HUES6 (cell line): ENCODE data around the gene MYF5.

Experiments used
- H3K27ac ChIP-seq: 2 replicates; pipeline ENCODE4 v1.7.0; 2013; ENCODE audit warnings: low read depth, mild to moderate bottlenecking, low read length, inconsistent platforms
- H3K27me3 ChIP-seq: 2 replicates; pipeline ENCODE4 v1.6.1; 2013; ENCODE audit warnings: low read length; ENCODE audit not compliant: control insufficient read depth, insufficient read depth
- H3K36me3 ChIP-seq: 2 replicates; pipeline ENCODE4 v1.6.1; 2013; ENCODE audit warnings: low read length; ENCODE audit not compliant: control insufficient read depth, insufficient read depth
- H3K4me1 ChIP-seq: 2 replicates; pipeline ENCODE4 v1.6.1; 2013; ENCODE audit warnings: low read length; ENCODE audit not compliant: control insufficient read depth, insufficient read depth
- H3K4me3 ChIP-seq: 2 replicates; pipeline ENCODE4 v1.5.1; 2013; ENCODE audit warnings: low read depth, low read length
- H3K9ac ChIP-seq: one replicate; pipeline ENCODE4 v1.6.1; 2013; ENCODE audit warnings: mild to moderate bottlenecking, low read length
- H3K9me3 ChIP-seq: 2 replicates; pipeline ENCODE4 v1.6.1; 2013; ENCODE audit warnings: low read depth, low read length; ENCODE audit not compliant: control insufficient read depth, insufficient read depth

The MYF5 gene

DNA sequence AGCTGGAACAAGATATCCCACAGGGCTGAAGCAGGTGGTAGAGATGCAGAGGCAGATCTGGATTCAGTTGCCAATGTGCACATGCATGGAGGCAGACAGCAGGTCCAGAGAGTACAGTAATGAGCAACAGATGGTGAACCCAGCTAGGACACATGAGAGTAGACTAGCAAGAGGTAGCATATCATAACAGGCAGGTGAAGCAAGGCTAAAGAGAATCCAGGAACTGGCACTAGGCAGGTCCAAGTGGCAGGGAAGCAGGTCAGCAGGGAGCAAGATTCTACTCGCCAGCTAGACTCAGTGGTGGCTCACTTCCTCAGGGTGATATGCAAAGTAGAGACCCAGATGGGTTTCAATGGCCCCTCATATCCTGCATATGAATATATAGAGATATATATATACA is 24.6 kb upstream of the MYF5 start:
- Histone ChIP-seq H3K4me1 (no peaks in the 10 kb centered on the region), H3K4me3 (no peak overlapping the region), H3K9me3 (no peaks in the 10 kb centered on the region), H3K9ac (no peak overlapping the region), H3K36me3 (no peaks in the 10 kb centered on the region), H3K27me3 (no peaks in the 10 kb centered on the region), H3K27ac (no peak overlapping the region)

- Histone ChIP-seq H3K36me3 (no peaks in the 10 kb centered on the region), H3K9me3 (no peaks in the 10 kb centered on the region), H3K9ac (no peak overlapping the region), H3K27ac (no peak overlapping the region), H3K4me3 (no peak overlapping the region), H3K27me3 (no peaks in the 10 kb centered on the region; the same call in 1 of the 2 replicates), H3K4me1 (no peaks in the 10 kb centered on the region)
These were observed 19.3 kb upstream of the MYF5 start for GRCh38 chr12:80697270-80697887.

DNA sequence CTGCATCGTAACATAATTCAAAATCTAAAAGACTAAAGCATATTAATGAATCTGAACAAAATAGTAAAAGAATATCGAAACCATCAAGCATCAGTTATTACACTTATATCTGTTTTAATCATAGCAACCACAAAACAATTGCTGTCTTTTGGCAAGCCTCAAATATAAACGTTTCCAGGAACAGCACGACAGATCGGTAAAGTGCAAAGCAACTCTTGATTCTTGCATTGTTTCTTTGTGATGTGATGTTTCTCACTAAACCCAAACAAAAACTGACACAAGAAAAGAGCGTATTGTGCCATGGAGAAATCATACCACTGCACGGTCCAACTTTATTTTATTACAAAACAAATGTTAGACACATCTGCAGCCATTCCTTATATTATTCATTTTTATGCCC is 18.5 kb upstream of the MYF5 start:
- Histone ChIP-seq H3K4me1 (0 out of 2 replicates have a peak, but pooled peaks cover 6% of the 10 kb centered on the region), H3K36me3 (no peaks in the 10 kb centered on the region), H3K27ac (no peak overlapping the region), H3K9ac (no peak overlapping the region), H3K27me3 (no peaks in the 10 kb centered on the region; the same call in 1 of the 2 replicates), H3K9me3 (no peaks in the 10 kb centered on the region), H3K4me3 (no peak overlapping the region)

GRCh38 chr12:80698847-80699542 is 17.7 kb upstream of the MYF5 start:
- no peak overlapping the region for H3K9ac ChIP-seq
- no peak overlapping the region for H3K27ac ChIP-seq
- H3K4me3 ChIP-seq = no peak overlapping the region

GRCh38 chr12:80700327-80700726 is 16.4 kb upstream of the MYF5 start:
- H3K36me3 ChIP-seq = no peaks in the 10 kb centered on the region
- H3K27ac ChIP-seq = no peak overlapping the region
- no peak overlapping the region for H3K4me3 ChIP-seq
- H3K9me3 ChIP-seq = no peaks in the 10 kb centered on the region
- H3K27me3 ChIP-seq = peaks cover 16% of the 10 kb centered on the region; the same call in 1 of the 2 replicates
- H3K9ac ChIP-seq = no peak overlapping the region
- 0 out of 2 replicates have a peak, but pooled peaks cover 9% of the 10 kb centered on the region for H3K4me1 ChIP-seq

More at GRCh38 chr12:80698847-80699542, 17.7 kb upstream of the MYF5 start:
- Histone ChIP-seq H3K9me3 (no peaks in the 10 kb centered on the region), H3K4me1 (0 out of 2 replicates have a peak, but pooled peaks cover 9% of the 10 kb centered on the region), H3K27me3 (peaks cover 6% of the 10 kb centered on the region; the same call in 1 of the 2 replicates), H3K36me3 (no peaks in the 10 kb centered on the region)

DNA sequence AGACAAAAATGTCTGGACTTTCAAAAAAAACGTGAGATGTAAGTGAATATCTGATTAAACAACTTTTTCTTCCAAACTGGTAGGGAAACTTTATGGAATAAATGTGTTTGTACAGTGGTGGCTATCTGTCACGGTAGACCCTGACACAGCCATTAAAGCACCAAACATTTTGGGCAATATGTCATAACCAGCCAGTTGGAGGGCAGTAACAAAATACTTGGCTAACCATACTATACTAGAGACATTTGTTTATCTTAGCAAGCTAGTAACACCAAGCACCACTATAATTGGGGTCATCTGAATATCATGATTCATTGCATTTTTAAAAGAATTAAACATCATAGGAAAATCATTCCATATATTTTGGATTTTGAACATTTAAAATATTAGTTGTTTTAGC is 15.3 kb upstream of the MYF5 start:
- Histone ChIP-seq H3K9ac (no peak overlapping the region), H3K4me3 (no peak overlapping the region), H3K9me3 (no peaks in the 10 kb centered on the region), H3K27ac (no peak overlapping the region), H3K4me1 (0 out of 2 replicates have a peak, but pooled peaks cover 9% of the 10 kb centered on the region), H3K27me3 (peaks cover 26% of the 10 kb centered on the region), H3K36me3 (no peaks in the 10 kb centered on the region)

- Histone ChIP-seq H3K36me3 (no peaks in the 10 kb centered on the region), H3K4me3 (no peak overlapping the region), H3K27me3 (peaks cover 44% of the 10 kb centered on the region), H3K9ac (no peak overlapping the region), H3K9me3 (no peaks in the 10 kb centered on the region), H3K4me1 (0 out of 2 replicates have a peak, but pooled peaks cover 9% of the 10 kb centered on the region), H3K27ac (no peak overlapping the region)
These were observed 13.6 kb upstream of the MYF5 start for GRCh38 chr12:80702889-80703805.

DNA sequence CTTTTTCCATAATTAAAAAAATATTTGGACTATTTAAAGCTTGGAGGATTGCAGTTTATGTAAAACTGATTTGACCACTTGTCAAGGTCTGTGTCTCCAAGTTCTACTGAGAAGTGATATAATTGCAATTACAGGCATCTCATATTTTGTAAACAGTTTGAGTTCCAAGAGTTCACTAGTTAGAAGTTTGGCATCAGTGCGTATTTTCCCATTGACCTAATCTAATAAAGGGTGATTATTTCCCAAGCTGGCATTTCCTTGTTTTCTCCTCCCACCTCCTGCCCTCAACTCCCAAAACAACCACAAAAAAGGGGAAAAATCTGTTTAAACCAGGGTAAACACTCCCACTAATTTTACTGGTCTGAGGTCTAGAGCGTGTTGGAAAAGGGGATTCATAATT is 12.3 kb upstream of the MYF5 start:
- no peak overlapping the region for H3K4me3 ChIP-seq
- H3K27ac ChIP-seq = no peak overlapping the region
- peaks cover 56% of the 10 kb centered on the region for H3K27me3 ChIP-seq
- H3K9ac ChIP-seq = no peak overlapping the region
- H3K9me3 ChIP-seq = no peaks in the 10 kb centered on the region
- H3K36me3 ChIP-seq = no peaks in the 10 kb centered on the region
- H3K4me1 ChIP-seq = peaks cover 9% of the 10 kb centered on the region; the same call in 1 of the 2 replicates

DNA sequence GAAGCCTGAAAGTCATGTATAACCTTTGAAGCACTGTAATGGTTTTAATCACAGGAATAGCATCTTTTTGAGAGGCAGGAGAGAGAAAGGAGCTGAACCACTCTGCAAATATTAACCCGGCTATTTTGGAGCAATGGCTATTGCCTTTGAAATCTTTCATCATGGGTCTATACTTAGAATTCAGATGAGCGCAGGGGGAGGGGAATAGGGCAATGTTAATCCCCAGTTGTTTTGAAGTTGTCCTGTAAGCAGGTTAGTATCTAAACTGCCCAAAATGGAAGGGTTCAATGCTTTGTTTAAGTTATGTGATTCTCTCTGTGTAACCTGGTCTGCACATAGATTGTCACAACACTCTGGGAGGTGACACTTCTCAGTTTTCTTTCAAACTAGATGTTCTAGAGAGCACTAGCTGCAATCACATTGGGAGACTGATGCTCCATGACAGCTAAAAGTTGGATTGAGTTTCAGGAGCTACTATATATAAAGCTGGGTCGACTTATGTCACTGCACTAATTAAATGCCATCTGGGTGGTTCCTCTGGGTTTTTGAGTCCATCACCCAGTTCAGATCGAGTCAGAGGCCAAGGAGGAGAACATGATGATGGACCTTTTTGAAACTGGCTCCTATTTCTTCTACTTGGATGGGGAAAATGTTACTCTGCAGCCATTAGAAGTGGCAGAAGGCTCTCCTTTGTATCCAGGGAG is 9.4 kb upstream of the MYF5 start, which contains the start of gene MYF6:
TSS of gene MYF6 (plus strand) at position 509 of the 704 bp plus-strand sequence. CDS start at position 595, 86 bp downstream.
- H3K27ac ChIP-seq = no peak within 1 kb of the TSS
- H3K36me3 ChIP-seq = no peaks in the 10 kb centered on the region
- H3K4me3 ChIP-seq = peak within 1 kb of the TSS; percentile 43
- no peak within 1 kb of the TSS for H3K9ac ChIP-seq
- peaks cover 83% of the 10 kb centered on the region for H3K27me3 ChIP-seq
- no peaks in the 10 kb centered on the region for H3K9me3 ChIP-seq
- peaks cover 23% of the 10 kb centered on the region for H3K4me1 ChIP-seq

DNA sequence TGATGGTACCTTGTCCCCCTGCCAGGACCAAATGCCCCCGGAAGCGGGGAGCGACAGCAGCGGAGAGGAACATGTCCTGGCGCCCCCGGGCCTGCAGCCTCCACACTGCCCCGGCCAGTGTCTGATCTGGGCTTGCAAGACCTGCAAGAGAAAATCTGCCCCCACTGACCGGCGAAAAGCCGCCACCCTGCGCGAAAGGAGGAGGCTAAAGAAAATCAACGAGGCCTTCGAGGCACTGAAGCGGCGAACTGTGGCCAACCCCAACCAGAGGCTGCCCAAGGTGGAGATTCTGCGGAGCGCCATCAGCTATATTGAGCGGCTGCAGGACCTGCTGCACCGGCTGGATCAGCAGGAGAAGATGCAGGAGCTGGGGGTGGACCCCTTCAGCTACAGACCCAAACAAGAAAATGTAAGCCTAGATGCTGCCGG is 8.9 kb upstream of the MYF5 start:
- peak overlapping the region; percentile 43 for H3K4me3 ChIP-seq
- no peak overlapping the region for H3K9ac ChIP-seq
- no peaks in the 10 kb centered on the region for H3K36me3 ChIP-seq
- H3K27ac ChIP-seq = no peak overlapping the region
- peaks cover 24% of the 10 kb centered on the region for H3K4me1 ChIP-seq
- no peaks in the 10 kb centered on the region for H3K9me3 ChIP-seq
- peaks cover 89% of the 10 kb centered on the region for H3K27me3 ChIP-seq
